HG02610 (cell line): ENCODE data around the gene AOX1.
"Not testable (repeated sequence)": the region's sequence is repeated elsewhere in the genome, so short reads cannot be mapped to it uniquely, and the experiment has no call there.

ENCODE experiments used
- ATAC-seq: cut with Tn5 transposase; IDR thresholded peaks from one replicate; pipeline ENCODE4 v1.9.1; 2021; ENCODE audit warnings: mild to moderate bottlenecking, moderate library complexity; ENCODE audit not compliant: unreplicated experiment

Gene AOX1

DNA sequence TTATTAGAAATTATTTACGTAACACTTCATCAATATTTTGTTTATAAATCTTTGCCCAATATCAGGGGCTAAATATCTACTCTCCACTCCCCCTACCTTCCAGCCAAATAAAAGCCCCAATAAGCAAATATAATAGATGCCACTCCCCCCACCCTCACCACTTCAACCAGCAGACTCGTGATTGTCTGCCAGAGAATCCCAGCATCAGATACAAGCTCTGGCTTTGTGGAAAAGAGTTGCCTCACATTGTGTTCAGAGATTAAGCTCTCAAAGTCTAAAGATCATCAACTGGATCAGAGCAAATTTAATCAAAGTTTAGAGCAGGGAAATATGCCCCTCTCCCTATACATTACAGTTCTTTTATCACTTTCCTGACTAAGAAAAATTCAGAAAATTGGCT lies 39.5 kb downstream of the AOX1 start:
- no peak for ATAC-seq

DNA sequence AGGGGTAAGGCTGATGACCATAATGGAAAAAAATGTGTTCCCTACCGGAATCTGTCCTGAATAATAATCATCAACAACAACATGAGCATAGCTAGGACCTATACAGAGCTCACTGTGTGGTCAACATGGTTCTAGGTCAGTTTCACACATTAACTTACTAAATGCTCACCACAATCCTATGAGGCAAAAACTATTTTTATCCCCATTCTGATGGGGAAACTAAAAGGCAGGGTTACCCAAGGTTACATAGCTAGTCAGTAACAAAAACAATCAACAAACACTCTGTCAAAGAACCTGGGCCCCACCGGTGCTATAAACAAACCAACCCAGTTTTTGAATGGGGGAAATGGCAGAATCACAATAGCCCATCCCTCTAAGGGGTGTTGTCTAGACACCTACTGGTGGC lies 40.1 kb downstream of the AOX1 start:
- ATAC-seq: no peak

DNA sequence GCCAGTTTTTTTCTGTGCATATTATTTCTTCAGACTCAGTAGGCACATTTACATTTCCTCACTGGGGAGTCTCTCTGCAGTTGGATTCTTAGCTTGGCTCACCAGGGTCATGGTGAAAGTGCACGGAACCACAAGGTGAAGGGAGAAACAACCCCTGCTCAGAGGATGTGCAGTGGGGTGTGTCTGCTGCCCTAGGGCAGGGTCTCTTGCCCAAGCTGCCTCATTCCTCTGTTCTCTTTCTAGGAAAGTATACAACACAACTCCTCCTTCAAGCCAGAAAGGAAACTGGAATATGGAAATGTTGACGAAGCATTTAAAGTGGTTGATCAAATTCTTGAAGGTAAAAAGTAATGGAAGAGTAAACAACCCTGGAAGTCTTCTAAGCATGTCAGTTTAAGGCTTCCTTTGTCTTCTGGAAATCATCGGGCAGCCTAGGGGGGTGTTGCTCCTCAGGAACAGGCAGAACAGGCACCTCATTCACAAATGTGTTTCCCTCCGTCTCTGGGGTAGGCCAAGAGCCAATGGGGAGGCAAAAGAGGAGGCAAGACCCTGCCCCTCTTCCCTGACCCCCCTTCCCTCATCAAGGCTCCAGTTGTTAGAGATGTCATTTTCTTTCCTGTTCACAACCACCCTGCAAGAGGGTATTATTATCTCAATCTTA lies 41.4 kb downstream of the AOX1 start:
- ATAC-seq: no peak

DNA sequence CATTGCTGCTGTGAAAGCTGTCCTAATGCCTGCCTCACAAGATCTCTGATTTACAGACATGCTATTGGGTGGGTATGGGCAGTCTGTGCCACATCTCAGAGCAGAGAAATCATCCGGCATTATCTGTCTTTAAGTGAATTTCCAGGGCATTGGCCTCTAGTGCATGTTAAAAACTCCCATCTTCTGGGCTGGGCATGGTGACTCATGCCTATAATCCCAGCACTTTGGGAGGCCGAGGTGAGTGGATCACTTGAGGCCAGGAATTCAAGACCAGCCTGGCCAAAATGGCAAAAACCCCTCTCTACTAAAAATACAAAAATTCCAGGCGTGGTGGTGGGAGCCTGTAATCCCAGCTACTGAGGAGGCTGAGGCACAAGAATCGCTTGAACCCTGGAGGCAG lies 42.6 kb downstream of the AOX1 start:
- not testable (repeated sequence) for ATAC-seq

DNA sequence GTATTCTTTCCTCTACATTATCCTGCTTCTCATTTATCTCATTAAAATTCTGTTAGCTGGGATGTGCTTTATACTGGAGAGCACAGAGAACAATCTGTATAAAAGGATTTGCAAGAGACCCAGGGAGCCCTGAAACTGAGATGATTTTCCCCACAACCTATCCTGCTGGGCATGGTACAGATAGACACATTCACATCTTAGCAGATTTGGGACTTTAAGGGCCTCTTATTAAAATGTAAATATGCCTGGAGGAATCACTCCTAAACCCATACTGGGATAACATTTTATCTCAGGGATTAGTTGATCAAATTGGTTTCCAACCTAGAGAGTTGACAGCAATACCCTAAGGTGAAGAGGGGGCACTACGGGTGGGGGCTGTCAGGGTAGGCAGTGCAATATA lies 45.5 kb downstream of the AOX1 start:
- ATAC-seq: no peak

- no peak for ATAC-seq
Observed at GRCh38 chr2:200634231-200634964, 48.6 kb downstream of the AOX1 start.

- no peak for ATAC-seq
Observed at GRCh38 chr2:200635251-200635650, 49.4 kb downstream of the AOX1 start.

- ATAC-seq: no peak
Observed at GRCh38 chr2:200637901-200638300, 52.1 kb downstream of the AOX1 start.

DNA sequence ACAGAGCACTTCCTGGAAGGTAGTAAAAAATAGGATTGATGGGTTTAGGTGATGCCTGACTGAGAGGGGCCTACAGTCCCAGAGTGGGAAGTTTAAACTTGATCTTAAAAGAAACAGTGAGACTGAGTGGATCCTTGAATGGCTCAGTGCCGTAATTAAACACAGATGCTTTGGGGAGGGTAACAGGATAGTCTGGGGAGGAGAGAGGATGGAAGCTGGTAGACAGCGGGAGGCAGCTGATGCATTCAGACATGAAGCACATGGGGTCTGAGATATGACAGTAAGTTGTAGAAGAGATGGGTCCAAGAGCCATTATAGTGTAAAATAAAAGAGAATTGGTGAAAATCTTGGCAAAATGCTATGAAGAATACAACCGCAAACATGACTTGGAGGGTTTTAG lies 54.4 kb downstream of the AOX1 start:
- ATAC-seq: no peak

- ATAC-seq: no peak
Observed at GRCh38 chr2:200640901-200641300, 55.1 kb downstream of the AOX1 start.

GRCh38 chr2:200648518-200649281 lies 62.9 kb downstream of the AOX1 start:
- not testable (repeated sequence) for ATAC-seq

GRCh38 chr2:200649724-200650123 lies 63.9 kb downstream of the AOX1 start:
- no peak for ATAC-seq

- no peak for ATAC-seq
Observed at GRCh38 chr2:200650195-200650594, 64.4 kb downstream of the AOX1 start.

DNA sequence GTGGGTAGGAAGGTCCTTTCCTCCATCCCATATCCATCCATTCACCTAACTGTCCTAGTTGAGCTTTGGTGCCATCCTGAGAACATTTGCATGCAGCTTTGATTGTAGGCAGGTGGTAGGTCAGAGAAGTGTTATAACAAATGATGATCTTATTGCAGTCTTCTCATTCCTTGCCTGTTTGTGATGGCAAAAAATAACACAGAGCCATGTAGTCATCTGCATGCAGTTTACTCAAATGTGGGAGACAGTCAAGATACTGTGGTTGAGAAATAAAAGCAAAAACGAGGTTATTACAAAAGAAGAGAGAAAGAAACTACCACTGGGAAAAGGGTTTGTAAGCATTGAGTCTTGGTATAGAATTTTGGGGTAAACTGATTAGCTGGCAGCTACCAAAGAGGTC lies 66.3 kb downstream of the AOX1 start:
- ATAC-seq: no peak

DNA sequence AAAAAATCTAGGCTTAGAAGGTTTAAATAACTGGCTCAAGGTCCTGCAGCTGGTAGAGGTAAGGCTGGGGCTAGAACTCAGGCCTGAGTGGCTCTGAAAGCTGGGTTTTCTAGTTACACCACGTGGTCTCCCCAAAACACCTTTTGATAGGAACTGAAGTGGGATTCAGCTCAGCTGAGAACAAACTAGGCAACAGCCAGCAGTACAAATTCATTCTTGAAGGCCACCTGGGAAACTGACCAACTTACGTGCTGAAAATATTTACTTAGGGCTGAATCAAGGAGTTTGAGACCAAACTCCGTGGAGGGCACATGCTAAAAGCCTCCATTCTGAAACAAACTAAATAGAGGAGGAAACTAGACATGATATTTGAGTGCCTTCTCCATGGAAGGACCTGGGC lies 67.2 kb downstream of the AOX1 start:
- no peak for ATAC-seq

GRCh38 chr2:200654823-200655222 lies 69.0 kb downstream of the AOX1 start:
- ATAC-seq: no peak

- no peak for ATAC-seq
Observed at GRCh38 chr2:200655918-200656580, 70.2 kb downstream of the AOX1 start.

DNA sequence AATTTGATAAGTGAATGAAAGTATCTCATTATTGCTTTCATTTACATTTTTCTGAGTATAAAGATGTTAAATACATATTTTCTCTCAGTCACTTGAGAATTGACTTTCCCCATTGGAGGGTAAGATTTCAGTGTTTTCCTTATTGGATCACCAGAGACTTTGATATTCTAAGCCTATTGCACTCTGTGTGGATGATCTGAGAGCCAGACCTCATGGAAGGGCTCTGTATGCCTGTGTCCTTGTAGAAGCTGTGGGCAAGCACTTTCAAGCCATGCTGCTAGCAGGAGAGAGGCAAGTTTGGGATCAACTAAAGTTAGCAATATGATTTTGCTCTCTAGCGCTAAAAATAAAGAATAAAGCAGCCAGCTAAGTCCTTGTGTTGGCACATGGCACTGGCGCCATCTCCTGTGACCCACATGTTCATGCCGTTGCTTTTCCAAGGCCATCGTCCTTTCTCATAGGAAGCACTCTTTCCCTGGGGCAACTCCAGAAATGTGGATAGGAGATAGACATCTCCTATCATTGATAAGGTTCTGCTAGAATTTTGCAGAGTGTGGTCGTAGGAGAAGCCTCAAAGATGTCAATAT lies 72.6 kb downstream of the AOX1 start:
- ATAC-seq: no peak

DNA sequence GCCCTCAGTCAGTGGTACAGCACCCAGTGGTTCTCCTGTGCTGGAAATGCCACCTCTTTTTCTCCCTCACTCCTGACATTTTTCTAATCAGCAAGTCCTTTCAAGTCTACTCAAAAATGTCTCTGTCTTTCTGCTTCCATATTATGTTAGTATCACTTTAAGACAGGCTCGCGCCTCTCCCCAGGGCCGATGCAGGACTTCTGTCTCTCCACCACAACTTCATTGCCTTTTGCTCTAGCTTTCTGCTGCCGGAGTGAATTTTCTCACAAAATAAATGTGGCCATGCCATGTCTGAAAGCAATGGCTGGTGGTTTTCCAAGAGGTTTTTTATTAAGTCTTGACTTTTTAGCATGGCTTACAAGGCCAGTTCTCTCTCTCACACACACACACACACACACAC lies 73.6 kb downstream of the AOX1 start:
- no peak for ATAC-seq

GRCh38 chr2:200661477-200661876 lies 75.7 kb downstream of the AOX1 start:
- ATAC-seq: no peak

GRCh38 chr2:200662727-200663126 lies 76.9 kb downstream of the AOX1 start:
- no peak for ATAC-seq
